Small intestine (tissue), 7 donors: Measurements from ENCODE around the gene PFKFB3. TPM values are rescaled to one million over a fixed set of nuclear protein-coding genes. Genes with fewer than 3 reads are reported as not detected.

Source experiments
- DNase-seq, 2 donors: peaks; one replicate each; pipeline versions ENCODE4 v3.0.0 to v3.0.0-alpha.2; 2013
- FAIRE-seq: peaks from 2 replicates; lab custom pipeline; 2012; peaks lifted over from hg19 to GRCh38; lab: Jason Lieb, UNC
- H3K27ac ChIP-seq, 3 donors: one replicate each; pipeline ENCODE4 v1.5.1; 2013; ENCODE audit warnings: low read length in 2 of 3, mild to moderate bottlenecking in 2 of 3, control low read depth in 1 of 3, inconsistent platforms in 1 of 3, low read depth in 1 of 3, moderate library complexity in 1 of 3
- H3K27me3 ChIP-seq, 3 donors: one replicate each; pipeline ENCODE4 v1.6.1; 2013; ENCODE audit warnings: low read length in 3 of 3, inconsistent platforms in 1 of 3; ENCODE audit not compliant: control insufficient read depth in 3 of 3, insufficient read depth in 3 of 3
- H3K36me3 ChIP-seq, 3 donors: one replicate each; pipeline ENCODE4 v1.6.1; 2013; ENCODE audit warnings: low read length in 3 of 3, inconsistent platforms in 1 of 3, low read depth in 1 of 3, mild to moderate bottlenecking in 1 of 3, moderate library complexity in 1 of 3; ENCODE audit not compliant: control insufficient read depth in 3 of 3, insufficient read depth in 2 of 3
- H3K4me1 ChIP-seq, 3 donors: one replicate each; pipeline ENCODE4 v1.6.1; 2013; ENCODE audit warnings: low read length in 2 of 3, inconsistent platforms in 1 of 3, low read depth in 1 of 3, mild to moderate bottlenecking in 1 of 3, moderate library complexity in 1 of 3; ENCODE audit not compliant: control insufficient read depth in 3 of 3, insufficient read depth in 2 of 3
- H3K4me3 ChIP-seq, 3 donors: one replicate each; pipeline ENCODE4 v1.5.1; 2013; ENCODE audit warnings: low read length in 3 of 3, control low read depth in 1 of 3, inconsistent platforms in 1 of 3, low read depth in 1 of 3, mild to moderate bottlenecking in 1 of 3, moderate library complexity in 1 of 3
- H3K9me3 ChIP-seq, 2 donors: one replicate each; pipeline ENCODE4 v1.6.1; 2013; ENCODE audit warnings: low read depth in 1 of 2, low read length in 1 of 2; ENCODE audit not compliant: control insufficient read depth in 2 of 2, insufficient read depth in 1 of 2
- WGBS, 3 donors: extraction: QIAGEN DNeasy Blood & Tissue Kit; methylation state at CpG; one replicate each; pipeline ENCODE4 v1.1.7; 2013; 5-methylcytosine and 5-hydroxymethylcytosine counted together
- polyA plus RNA-seq, 4 donors: library from polyadenylated mRNA; stranded (reverse) in 3 of 4; unstranded in 1 of 4; fragments of 200-250 nt in 3 of 4; fragments of 120-200 nt in 1 of 4; gene quantifications; one replicate each; pipeline versions ENCODE4 v1.2.1 to v1.2.3, GENCODE V29; 2013
- donor health status: healthy with polysubstance abuse.
- donor health status: control.
- donor health status: control.
- donor health status: Bipolar disorder and iron deficiency.
- donor health status: healthy.

The PFKFB3 gene
- polyA plus RNA-seq, 4 donors = 5.5 to 28.4 (median 13.5) TPM

DNA sequence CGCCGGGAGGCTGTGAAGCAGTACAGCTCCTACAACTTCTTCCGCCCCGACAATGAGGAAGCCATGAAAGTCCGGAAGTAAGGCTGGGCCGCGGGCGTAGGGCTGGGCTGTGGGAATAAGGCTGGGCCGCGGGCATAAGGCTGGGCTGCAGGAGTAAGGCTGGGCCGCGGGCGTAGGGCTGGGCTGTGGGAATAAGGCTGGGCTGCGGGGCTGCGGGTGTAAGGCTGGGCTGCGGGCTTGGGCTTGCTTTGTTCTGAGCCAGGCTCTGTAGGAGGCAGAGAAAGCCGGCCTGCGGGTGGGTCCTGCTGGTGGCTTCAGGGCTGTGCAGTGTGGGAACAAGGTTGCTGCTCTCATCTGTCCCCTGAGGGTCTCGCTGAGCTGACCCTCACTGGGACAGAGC is 12.5 kb downstream of the PFKFB3 start:
- Histone ChIP-seq H3K27ac (no peak overlapping the region), H3K9me3 (no peaks in the 10 kb centered on the region), H3K4me1 (no peaks in the 10 kb centered on the region), H3K27me3 (no peaks in the 10 kb centered on the region), H3K4me3 (no peak overlapping the region), H3K36me3 (peaks cover 26 to 62% (median 35%) of the 10 kb centered on the region in 3 donors)
- DNase-seq (no peak), FAIRE-seq (no peak)
- WGBS, 3 donors = 94 to 98% (median 97%) methylated on average over 19 of the region's 19 CpGs

DNA sequence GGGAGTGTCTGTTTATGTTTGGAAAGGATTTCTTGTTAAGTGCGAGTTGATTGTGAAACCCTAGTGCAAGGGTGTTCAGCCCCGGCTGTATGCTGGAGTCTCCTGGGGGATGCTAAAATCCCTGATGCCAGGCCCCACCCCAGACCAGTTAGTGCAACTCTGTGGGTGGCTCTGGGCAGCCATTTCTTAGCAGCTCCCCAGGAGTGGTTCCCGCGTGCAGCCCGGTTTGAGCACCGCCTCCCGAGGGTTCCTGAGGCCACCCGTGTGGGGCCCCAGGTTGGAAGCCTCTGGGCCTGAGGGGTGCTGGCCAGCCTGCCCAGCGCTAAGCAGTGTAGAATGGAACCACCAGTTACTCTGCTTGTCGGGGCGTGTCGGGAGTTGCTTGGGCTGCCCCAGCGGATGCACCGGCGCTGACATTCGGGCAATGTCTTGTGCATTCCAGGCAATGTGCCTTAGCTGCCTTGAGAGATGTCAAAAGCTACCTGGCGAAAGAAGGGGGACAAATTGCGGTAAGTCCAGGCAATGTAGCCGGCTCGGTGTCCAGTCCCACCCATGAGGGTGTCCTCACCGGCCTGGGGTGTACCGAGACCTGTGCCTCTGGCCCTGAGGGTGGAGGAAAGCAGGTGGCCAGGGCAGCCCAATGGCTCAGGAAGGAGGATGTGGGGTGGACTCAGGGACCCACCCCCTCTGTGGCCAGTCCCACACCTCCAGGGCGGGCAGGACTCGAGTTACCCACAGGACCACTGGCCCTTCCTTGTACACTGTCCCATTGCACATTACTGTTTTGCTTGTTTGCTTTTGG is 13.2 kb downstream of the PFKFB3 start:
- Histone ChIP-seq H3K36me3 (peaks cover 26 to 68% (median 40%) of the 10 kb centered on the region in 3 donors), H3K27me3 (no peaks in the 10 kb centered on the region), H3K4me1 (no peaks in the 10 kb centered on the region), H3K4me3 (no peak overlapping the region), H3K27ac (no peak overlapping the region), H3K9me3 (no peaks in the 10 kb centered on the region)
- no peak for FAIRE-seq
- 91 to 94% (median 92%) methylated on average over 24 of the region's 24 CpGs for WGBS, 3 donors
- DNase-seq = no peak

DNA sequence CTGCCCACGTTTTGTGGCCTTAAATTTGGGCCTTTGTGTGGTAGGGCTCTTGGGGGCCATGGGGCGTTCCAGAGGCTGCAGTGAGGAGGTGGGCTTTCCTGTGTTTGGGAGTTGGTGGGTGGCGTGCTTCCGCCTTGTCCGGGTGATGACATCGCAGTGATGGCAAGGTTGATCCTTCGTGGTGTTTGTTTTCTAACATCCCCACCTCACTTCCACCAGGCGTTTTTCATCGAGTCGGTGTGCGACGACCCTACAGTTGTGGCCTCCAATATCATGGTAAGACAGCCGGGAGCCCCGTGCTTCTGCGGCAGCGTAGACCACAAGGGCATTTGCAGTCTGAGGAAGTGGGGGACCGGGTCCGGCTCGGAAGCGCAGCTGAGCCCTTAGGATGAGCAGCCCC is 14.2 kb downstream of the PFKFB3 start:
- FAIRE-seq = no peak
- peaks cover 27 to 73% (median 49%) of the 10 kb centered on the region in 3 donors for H3K36me3 ChIP-seq
- no peaks in the 10 kb centered on the region for H3K4me1 ChIP-seq
- no peak overlapping the region for H3K27ac ChIP-seq
- WGBS, 3 donors = 89 to 91% (median 89%) methylated on average over 20 of the region's 20 CpGs
- no peak for DNase-seq
- H3K9me3 ChIP-seq = no peaks in the 10 kb centered on the region
- no peak overlapping the region for H3K4me3 ChIP-seq
- H3K27me3 ChIP-seq = no peaks in the 10 kb centered on the region

- H3K4me1 ChIP-seq = no peaks in the 10 kb centered on the region
- WGBS, 3 donors = 70 to 91% (median 78%) methylated on average over 3 of the region's 3 CpGs
- peaks cover 30 to 80% (median 50%) of the 10 kb centered on the region in 3 donors for H3K36me3 ChIP-seq
- no peak for DNase-seq
- no peaks in the 10 kb centered on the region for H3K9me3 ChIP-seq
- no peak overlapping the region for H3K27ac ChIP-seq
- no peak for FAIRE-seq
- H3K4me3 ChIP-seq = no peak overlapping the region
- no peaks in the 10 kb centered on the region for H3K27me3 ChIP-seq
Measured at GRCh38 chr10:6217611-6218010, 14.9 kb downstream of the PFKFB3 start.

DNA sequence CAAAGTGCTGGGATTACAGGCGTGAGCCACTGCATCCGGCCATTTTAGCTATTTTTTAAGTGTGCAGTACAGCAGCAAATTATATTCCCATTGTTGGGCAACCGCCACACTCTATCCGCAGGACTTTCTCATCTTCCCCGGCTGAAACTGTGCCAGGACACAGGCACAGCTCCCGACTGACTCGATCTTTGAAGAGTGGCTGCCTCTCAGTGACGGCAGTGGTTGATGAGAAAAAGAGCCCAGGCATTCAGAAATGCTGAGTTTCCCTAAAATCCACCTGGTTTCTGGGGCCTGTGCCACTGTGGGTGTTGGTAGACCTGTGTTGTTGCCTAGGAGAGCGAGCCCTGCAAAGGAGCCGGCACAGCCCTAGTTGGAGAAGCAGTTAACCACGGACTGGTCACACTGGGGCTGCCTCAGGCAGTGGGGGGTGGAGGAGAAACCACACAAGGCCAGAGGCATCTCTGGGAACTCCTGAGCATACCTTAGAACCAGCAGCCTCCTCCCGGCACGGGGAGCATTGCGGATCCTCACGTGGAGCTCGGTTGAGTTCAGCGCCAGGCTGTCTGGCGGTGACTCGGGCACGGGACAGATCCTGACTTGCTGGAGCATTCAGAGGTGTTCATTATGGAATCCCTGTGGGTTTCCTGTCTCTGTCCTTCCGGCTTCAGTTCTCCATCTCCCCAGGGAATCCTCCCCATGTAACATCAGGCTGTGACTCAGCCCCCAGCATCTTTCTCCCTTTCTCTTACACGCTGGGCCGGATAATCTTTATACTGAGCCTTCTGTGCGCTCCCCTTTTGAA is 16.2 kb downstream of the PFKFB3 start:
- WGBS, 3 donors = 92 to 94% (median 93%) methylated on average over 24 of the region's 24 CpGs
- DNase-seq = no peak
- peaks cover 30 to 84% (median 57%) of the 10 kb centered on the region in 3 donors for H3K36me3 ChIP-seq
- H3K27me3 ChIP-seq = no peaks in the 10 kb centered on the region
- H3K9me3 ChIP-seq = no peaks in the 10 kb centered on the region
- no peak overlapping the region for H3K27ac ChIP-seq
- no peak for FAIRE-seq
- no peak overlapping the region for H3K4me3 ChIP-seq
- no peaks in the 10 kb centered on the region for H3K4me1 ChIP-seq

DNA sequence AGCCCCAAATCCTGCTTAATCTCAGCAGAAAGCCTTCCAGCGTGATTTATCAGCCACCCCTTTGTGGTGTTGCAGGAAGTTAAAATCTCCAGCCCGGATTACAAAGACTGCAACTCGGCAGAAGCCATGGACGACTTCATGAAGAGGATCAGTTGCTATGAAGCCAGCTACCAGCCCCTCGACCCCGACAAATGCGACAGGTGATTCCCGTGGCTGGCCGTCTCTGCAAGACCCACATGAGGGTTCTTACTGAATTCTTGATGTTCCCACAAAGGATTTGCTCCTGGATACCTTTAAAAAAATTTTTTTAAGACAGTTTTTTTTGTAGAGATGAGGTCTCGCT is 16.7 kb downstream of the PFKFB3 start:
- peaks cover 30 to 86% (median 56%) of the 10 kb centered on the region in 3 donors for H3K36me3 ChIP-seq
- no peaks in the 10 kb centered on the region for H3K4me1 ChIP-seq
- DNase-seq = no peak
- no peak for FAIRE-seq
- H3K9me3 ChIP-seq = no peaks in the 10 kb centered on the region
- no peak overlapping the region for H3K27ac ChIP-seq
- no peaks in the 10 kb centered on the region for H3K27me3 ChIP-seq
- 88 to 91% (median 90%) methylated on average over 10 of the region's 10 CpGs for WGBS, 3 donors
- H3K4me3 ChIP-seq = no peak overlapping the region

DNA sequence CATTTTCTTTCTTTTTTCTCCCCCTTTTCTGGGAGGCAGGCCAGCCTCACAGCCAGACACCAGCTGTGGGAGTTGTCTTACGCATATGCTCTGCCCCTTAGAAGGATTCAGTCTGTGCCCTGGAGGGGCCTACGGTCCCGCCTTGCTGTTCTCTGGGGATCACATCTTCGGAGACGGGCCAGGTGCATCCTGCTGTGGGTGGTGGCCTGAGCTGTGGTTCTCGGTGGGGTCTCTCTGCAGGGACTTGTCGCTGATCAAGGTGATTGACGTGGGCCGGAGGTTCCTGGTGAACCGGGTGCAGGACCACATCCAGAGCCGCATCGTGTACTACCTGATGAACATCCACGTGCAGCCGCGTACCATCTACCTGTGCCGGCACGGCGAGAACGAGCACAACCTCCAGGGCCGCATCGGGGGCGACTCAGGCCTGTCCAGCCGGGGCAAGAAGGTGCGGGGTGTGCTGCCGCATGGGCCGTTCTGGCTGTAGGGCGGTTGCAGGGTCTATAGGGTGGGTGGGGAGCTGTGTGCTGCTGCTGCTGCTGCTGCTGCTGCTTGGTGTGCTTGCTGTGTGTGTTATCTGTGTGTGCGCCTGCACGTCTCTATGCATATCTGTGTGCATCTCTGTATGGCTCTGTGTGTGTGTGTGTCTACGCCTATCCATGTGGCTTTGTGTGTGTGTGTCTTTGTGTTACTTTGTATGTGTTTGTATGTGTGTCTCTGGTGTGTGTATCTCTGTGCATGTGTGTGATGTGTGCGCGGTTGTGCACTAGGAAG is 17.9 kb downstream of the PFKFB3 start:
- Histone ChIP-seq H3K27ac (no peak overlapping the region), H3K4me1 (no peaks in the 10 kb centered on the region), H3K27me3 (no peaks in the 10 kb centered on the region), H3K9me3 (no peaks in the 10 kb centered on the region), H3K4me3 (no peak overlapping the region), H3K36me3 (peaks cover 27 to 86% (median 55%) of the 10 kb centered on the region in 3 donors)
- WGBS, 3 donors = 91 to 95% (median 93%) methylated on average over 32 of the region's 32 CpGs
- DNase-seq = no peak
- no peak for FAIRE-seq
